ENCODE measurements around the gene GAS7.
"Not testable (repeated sequence)": the region's sequence is repeated elsewhere in the genome, so short reads cannot be mapped to it uniquely, and the experiment has no call there.

The GAS7 gene

GRCh38 chr17:10067446-10068143 is 130.8 kb downstream of the GAS7 start:
- no peak for DNase-seq

DNA sequence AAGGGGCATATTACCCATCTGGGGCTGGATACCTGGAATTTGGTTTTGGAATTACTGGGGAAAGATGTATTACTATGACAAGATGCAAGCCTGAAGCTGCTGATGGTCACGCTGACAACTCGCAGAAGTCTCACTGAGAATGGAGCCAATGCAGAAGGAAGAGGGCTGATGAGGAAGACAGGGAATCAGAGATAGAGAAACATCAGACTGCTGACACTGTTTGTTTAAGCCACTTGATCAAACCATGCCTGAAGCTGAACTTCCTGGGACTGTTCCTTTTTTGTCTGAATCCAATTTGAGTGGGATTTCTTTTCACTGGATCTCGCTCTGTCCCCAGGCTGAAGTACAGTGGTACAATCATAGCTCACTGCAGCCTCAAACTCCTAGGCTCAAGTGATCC is 133.9 kb downstream of the GAS7 start:
- no peak for DNase-seq

DNA sequence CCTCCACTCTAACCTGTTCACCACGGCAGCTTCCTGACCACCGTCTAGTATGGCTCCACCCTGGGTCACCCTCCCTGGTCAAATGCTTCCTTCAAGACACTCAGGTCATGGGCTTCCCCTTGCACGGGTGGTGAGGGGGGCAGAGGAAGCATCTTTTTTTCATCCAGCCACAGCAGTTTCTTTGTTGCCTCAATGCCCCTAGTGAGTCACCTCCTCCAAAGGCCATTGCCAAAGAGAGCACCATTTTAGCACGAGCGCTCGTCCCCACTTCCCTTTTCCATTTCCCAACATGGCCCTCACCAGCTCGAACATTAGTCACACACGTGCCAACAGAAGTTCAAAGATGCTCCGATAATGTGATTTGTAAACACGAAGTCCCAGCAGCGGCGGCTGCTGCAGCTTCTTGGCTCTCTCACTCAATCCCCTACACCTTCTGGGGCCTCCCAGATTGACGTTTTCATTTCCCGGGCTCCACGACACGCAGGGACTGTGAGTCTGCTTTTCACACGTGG is 134.6 kb downstream of the GAS7 start:
- peak; percentile 28 for DNase-seq

DNA sequence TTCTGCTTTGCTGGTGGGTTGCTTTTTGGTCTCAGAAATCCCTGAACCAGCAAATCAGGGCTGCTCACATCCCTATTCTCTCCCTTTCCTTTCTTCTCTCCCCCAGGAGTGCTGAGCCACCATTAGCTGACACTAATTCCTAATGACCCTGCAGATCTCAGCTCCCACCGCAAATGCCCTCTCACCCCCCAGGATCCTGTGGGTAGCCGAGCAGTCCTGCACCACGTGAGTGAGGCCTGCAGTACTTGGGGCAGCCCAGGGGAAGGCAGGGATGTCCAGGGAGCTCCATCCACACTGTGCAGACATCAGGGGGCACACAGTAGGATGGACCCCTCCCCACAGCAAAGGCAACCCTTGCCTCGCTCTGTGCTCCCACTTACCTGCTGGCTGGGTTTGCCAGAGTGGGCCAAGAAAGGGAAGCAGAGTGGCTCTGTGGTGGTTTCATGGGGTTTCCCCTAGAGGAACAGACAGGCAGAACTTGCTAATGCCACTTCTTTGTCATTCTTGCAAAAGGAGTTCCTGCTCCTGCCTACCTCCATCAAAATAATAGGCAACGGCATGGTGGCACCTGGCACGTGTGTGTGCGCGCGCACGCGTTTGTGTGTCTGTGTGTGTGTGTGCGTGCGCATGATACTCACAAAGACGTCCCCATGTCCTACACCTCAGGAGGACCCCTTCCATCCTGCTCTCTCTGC is 135.6 kb downstream of the GAS7 start:
- DNase-seq: no peak

GRCh38 chr17:10061111-10061845 is 137.1 kb downstream of the GAS7 start:
- no peak for DNase-seq

DNA sequence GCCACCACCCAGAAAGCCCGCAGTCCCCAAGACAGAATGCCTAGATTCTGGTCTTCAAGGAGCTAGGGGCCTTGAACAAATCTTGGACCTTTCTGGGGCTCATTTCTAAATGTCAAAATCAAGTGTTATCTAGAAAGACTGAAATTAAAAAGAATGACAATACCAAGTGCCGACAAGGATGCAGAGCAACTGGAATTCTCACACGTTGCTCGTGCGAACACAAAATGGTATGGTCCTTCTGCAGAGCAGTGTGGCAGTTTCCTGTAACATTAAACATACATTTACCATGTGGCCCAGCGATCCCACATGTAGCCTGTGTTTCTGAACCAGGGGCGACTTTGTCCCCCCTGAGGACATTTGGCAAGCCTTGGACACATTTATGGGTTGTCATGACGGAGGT is 137.9 kb downstream of the GAS7 start:
- DNase-seq: no peak

GRCh38 chr17:10059684-10060211 is 138.7 kb downstream of the GAS7 start:
- no peak for DNase-seq

- no peak for DNase-seq
Observed at GRCh38 chr17:10058921-10059683, 139.3 kb downstream of the GAS7 start.

GRCh38 chr17:10057466-10057865 is 140.9 kb downstream of the GAS7 start:
- DNase-seq: not testable (repeated sequence)

DNA sequence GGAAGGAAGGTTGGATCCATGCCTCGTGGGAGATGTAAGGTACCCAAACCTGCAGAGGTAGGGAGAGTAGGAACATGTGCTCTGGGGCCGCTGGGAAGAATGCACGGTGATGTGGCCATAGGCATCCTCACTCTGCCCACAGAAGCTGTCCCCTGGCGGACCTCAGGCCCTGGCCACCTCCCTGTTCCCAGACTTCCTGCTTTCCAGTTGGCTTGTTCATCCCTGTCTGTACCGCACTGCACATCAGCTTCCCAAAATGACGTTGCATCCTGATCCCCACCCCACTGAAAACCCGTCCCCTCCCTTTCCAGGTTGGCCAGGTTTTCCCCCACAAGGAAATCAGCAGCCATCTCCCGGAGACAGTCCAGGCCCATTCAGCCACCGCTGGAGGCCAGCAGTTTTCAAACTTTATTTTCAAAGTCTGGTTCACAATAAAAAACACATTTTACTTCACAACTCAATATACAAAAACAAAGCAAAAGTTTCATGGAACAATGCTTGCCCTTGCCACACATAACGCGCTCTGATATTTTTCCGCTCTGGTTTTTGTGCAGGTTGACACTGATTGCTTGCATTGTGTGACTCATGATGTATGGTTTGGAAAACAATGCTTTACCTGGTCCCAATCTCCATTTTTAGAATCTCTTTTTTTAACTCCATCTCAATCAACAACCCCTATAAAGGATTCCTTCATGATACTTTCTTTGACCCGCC is 143.0 kb downstream of the GAS7 start:
- no peak for DNase-seq

DNA sequence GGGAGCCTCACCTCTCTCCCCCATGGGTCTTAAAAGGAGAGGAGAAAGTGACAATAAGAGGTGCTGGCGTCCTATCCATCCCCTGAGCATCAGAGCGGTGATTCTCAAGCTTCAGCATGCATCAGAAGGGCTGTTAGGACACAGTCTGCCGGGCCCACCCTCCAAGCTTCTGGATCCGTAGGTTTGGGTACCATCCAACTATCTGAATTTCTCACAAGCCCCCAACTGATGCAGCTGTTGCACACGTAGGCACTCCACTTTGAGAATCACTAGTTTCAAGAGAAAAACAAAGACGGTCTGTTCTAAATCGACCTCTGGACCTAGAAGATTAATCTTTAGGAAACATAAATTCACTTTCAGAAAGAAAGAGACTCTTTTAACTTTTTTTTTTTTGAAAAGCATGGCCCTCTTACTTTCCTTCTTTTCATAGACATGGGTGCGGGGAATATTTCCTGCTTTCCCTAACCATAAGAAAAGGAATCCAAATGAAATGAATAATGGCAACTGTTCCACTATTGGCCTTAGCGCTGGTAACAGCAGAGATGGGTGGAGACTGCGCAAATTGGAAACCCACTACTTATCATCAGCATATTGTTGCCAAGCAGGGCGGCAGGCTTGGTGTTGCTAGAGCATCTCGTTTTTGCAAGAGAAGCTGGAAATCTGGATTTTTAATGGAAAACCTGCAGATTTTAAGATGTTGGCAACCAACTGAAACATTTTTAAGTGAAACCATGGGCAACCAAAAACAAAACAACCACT is 144.4 kb downstream of the GAS7 start:
- no peak for DNase-seq

GRCh38 chr17:10052106-10052813 is 146.1 kb downstream of the GAS7 start:
- no peak for DNase-seq

GRCh38 chr17:10051112-10051511 is 147.3 kb downstream of the GAS7 start:
- no peak for DNase-seq

DNA sequence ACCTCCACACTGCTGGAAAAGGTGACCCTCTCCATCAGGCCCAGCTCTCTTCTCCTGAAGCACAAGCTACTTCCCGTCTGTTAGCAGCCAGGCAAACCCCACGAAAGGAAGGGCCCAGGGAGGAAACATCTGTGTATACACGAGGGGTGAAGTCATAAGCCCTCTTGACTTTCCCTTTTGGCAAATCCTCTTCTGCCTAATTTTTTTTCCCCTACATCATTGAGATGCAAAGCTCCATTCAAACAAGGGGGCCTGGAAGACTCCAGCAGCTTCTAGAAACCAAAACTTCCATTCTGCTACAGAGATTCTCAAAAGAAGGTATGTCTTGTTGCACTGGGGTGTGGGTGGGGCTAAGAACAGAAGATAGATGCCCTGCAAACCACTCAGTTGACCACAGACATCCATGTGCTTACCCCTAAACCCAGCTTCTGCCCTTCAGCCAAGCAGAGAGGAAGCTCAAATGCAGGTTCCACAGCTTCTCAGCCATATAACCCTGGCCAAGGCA is 147.8 kb downstream of the GAS7 start:
- DNase-seq: no peak

DNA sequence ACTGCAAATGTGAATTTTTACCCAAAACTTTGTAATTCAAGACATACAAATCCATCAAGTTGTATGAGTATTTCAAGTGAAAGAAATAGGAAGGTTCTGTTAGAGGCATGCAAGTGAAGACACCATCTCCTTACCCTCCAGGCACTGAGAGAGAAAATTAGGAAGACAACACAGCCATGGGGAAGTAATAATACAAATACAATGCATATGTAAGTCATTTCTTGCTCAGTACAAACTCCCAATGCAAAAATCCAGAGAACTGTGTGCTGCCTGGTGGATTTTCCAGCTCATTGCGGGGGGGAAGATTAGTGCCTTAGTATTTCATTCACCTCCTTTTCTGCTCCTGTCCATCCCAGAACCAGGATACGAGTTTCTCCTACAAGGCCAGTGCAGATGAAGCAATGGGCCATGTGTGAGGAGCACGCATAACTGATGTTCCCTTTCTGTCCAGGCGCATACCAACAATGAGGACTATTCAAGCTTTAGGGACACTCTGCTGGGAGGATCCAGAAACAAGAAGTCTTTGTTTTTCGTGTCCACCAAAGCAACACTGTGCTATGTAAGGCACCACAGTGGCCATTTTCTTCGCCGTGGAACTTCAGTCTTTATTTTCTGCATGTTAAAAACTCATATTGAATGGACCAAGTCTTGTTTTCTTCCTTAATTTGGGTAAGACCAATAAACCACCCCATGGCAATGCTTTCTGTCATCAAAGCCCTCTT is 149.6 kb downstream of the GAS7 start:
- no peak for DNase-seq

DNA sequence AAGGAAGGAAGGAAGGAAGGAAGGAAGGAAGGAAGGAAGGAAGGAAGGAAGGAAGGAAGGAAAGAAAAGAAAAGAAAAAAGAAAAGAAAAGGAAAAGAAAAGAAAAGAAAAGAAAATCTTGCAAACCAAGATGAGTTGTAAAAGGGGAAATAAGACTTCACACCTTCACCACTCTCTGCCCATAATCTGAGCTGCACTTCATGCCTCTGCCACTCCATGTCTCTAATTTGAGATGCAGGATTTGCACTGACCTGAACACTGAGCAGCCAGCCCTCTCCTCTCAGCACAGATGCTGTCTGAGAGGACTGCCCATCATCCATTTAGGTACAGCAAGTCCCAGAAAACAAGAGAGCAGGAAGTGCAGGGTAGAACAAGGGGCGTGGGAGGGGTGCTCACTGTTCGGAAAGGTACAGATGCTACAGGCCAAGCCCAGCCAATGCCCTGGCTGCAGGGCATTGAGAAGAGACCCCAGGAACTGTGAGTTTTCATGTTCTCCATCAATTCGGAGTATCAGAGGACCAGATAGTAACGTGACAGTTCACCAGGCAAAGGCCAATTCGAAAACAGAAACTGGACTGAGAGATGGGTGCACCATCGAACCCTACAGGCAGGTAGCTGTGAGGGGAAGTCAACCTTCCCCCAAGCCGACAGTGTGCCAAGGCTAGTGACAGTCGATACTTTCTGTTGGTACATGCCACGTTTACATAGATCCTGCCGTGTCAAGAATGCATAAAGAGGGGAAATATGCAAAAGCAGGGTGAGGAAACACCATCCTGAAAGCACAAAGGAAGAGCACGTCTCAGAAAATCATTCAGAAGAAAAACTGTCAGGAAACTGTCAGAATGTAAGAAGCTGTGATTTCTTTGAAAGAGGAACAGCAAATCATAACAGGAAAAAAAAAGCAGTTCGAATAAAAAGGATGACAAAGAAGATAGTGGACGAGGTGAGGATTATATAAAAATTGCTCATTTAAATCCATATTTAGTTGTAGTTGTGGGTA is 151.3 kb downstream of the GAS7 start:
- DNase-seq: no peak

DNA sequence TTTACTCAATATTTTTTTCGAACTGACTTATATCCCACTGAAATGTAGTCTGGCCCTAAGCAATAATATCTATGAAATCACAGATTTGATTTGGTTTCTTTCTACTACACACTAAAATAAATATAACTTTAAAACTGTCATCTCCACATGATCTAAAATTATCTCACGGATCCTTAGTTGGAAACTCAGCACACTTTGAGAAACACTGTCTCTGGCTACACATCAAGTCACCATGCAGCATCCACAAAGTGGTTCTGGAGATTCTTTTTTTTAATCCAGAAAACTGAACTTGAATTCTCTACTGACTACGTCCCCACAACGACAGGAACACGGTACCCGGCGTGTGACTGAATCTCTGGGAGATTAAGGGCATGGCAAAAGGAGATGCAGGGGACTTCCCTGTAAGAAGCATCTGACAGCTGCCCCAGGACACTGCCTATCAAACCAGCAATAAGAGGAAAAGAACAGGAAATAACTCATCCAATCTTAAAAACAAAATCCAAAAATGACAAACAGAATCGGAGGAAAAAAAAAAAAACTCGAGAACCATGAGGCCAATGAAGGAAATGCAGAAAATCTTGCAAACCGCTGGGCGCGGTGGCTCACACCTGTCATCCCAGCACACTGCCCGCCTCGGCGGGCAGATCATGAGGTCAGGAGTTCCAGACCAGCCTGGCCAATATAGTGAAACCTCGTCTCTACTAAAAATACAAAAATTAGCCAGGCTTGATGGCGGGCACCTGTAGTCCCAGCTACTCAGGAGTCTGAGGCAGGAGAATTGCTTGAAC is 152.3 kb downstream of the GAS7 start:
- no peak for DNase-seq

Data from stimulated activated CD8-positive, alpha-beta memory T cell treated with anti-CD3 and anti-CD28 coated beads, Interleukin-4, amount 100 ng/mL, for 48 hours (primary cell).